Trophoblast cell (in vitro differentiated cells and primary cell): Measurements from ENCODE around the gene CTNNA3.
A peak's percentile ranks its signal among the peaks of the same experiment; 100 is the strongest.

ENCODE experiments used
- DNase-seq, 2 donors: peaks; one replicate each; pipeline ENCODE4 v3.0.0-alpha.2; 2016
- H2AFZ ChIP-seq: 2 replicates; pipeline ENCODE4 v1.6.1; 2013; ENCODE audit warnings: low read length, moderate library complexity, mild to moderate bottlenecking; ENCODE audit not compliant: insufficient read depth, poor library complexity
- H2AK5ac ChIP-seq: 2 replicates; pipeline ENCODE4 v1.6.1; 2013; ENCODE audit warnings: mild to moderate bottlenecking, low read length
- H2BK120ac ChIP-seq: 2 replicates; pipeline ENCODE4 v1.6.1; 2013; ENCODE audit warnings: low read length, mild to moderate bottlenecking, moderate library complexity; ENCODE audit not compliant: insufficient read depth, poor library complexity
- H2BK12ac ChIP-seq: 2 replicates; pipeline ENCODE4 v1.6.1; 2013; ENCODE audit warnings: mild to moderate bottlenecking, low read length, moderate library complexity
- H2BK5ac ChIP-seq: 2 replicates; pipeline ENCODE4 v1.6.1; 2013; ENCODE audit warnings: low read length, low read depth, moderate library complexity, mild to moderate bottlenecking; ENCODE audit not compliant: poor library complexity
- H3K14ac ChIP-seq: 2 replicates; pipeline ENCODE4 v1.6.1; 2013; ENCODE audit warnings: mild to moderate bottlenecking, low read length
- H3K18ac ChIP-seq: 2 replicates; pipeline ENCODE4 v1.6.1; 2013; ENCODE audit warnings: mild to moderate bottlenecking, low read length
- H3K23ac ChIP-seq: 2 replicates; pipeline ENCODE4 v1.6.1; 2013; ENCODE audit warnings: low read length
- H3K27ac ChIP-seq: 2 replicates; pipeline ENCODE4 v1.5.1; 2013; ENCODE audit warnings: low read depth, mild to moderate bottlenecking, inconsistent platforms, low read length, moderate library complexity
- H3K27me3 ChIP-seq: 2 replicates; pipeline ENCODE4 v1.6.1; 2013; ENCODE audit warnings: inconsistent platforms, mild to moderate bottlenecking, low read length, moderate library complexity; ENCODE audit not compliant: insufficient read depth
- H3K36me3 ChIP-seq, 2 experiments: 1 replicate in 1 of 2; 2 replicates in 1 of 2; pipeline ENCODE4 v1.6.1; 2013; ENCODE audit warnings: low read length in 2 of 2, mild to moderate bottlenecking in 2 of 2, moderate library complexity in 1 of 2; ENCODE audit not compliant: insufficient read depth in 2 of 2, control insufficient read depth in 1 of 2
- H3K4ac ChIP-seq: 2 replicates; pipeline ENCODE4 v1.6.1; 2013; ENCODE audit warnings: low read depth, mild to moderate bottlenecking, low read length, moderate library complexity
- H3K4me1 ChIP-seq, 2 experiments: 1 replicate in 1 of 2; 2 replicates in 1 of 2; pipeline ENCODE4 v1.6.1; 2013; ENCODE audit warnings: low read length in 2 of 2, mild to moderate bottlenecking in 2 of 2, moderate library complexity in 1 of 2; ENCODE audit not compliant: insufficient read depth in 2 of 2, control insufficient read depth in 1 of 2
- H3K4me2 ChIP-seq: 2 replicates; pipeline ENCODE4 v1.6.1; 2013; ENCODE audit warnings: inconsistent platforms, mild to moderate bottlenecking, low read length, moderate library complexity
- H3K4me3 ChIP-seq: 2 replicates; pipeline ENCODE4 v1.5.1; 2013; ENCODE audit warnings: mild to moderate bottlenecking, low read depth, low read length, inconsistent platforms
- H3K79me1 ChIP-seq: one replicate; pipeline ENCODE4 v1.6.1; 2013; ENCODE audit warnings: low read length
- H3K79me2 ChIP-seq: 2 replicates; pipeline ENCODE4 v1.6.1; 2013; ENCODE audit warnings: low read length, mild to moderate bottlenecking; ENCODE audit not compliant: control insufficient read depth, insufficient read depth, poor library complexity
- H3K9ac ChIP-seq: 2 replicates; pipeline ENCODE4 v1.6.1; 2013; ENCODE audit warnings: mild to moderate bottlenecking, low read length
- H3K9me3 ChIP-seq: 2 replicates; pipeline ENCODE4 v1.6.1; 2013; ENCODE audit warnings: low read depth, mild to moderate bottlenecking, control low read depth, inconsistent platforms, low read length; ENCODE audit not compliant: insufficient read depth
- H4K12ac ChIP-seq: 2 replicates; pipeline ENCODE4 v1.6.1; 2013; ENCODE audit warnings: low read depth, mild to moderate bottlenecking, low read length, moderate library complexity
- H4K8ac ChIP-seq: 2 replicates; pipeline ENCODE4 v1.6.1; 2013; ENCODE audit warnings: low read depth, mild to moderate bottlenecking, low read length, moderate library complexity
- H4K91ac ChIP-seq: one replicate; pipeline ENCODE4 v1.6.1; 2013; ENCODE audit warnings: low read depth, mild to moderate bottlenecking, low read length, moderate library complexity
- WGBS: extraction: QIAGEN DNeasy Blood & Tissue Kit; methylation state at CpG from one replicate; pipeline ENCODE4 v1.1.7; 2013; ENCODE audit warnings: missing lambda C conversion rate; ENCODE audit not compliant: insufficient read length, insufficient coverage; ENCODE audit errors: extremely low coverage; 5-methylcytosine and 5-hydroxymethylcytosine counted together

CTNNA3 gene

GRCh38 chr10:65968437-65968836, 1727.6 kb downstream of the CTNNA3 start:
- no peak for DNase-seq
- no peak overlapping the region for H3K4me3 ChIP-seq
- no peak overlapping the region for H4K8ac ChIP-seq
- H3K23ac ChIP-seq, result no peak overlapping the region
- H2AFZ ChIP-seq, result no peak overlapping the region
- no peak overlapping the region for H3K4ac ChIP-seq
- H4K91ac ChIP-seq, result no peak overlapping the region
- no peaks in the 10 kb centered on the region for H3K79me2 ChIP-seq
- no peaks in the 10 kb centered on the region for H3K4me1 ChIP-seq
- no peak overlapping the region for H3K27ac ChIP-seq
- no peaks in the 10 kb centered on the region for H3K79me1 ChIP-seq
- H3K27me3 ChIP-seq, result no peaks in the 10 kb centered on the region
- no peak overlapping the region for H2BK5ac ChIP-seq
- H3K9me3 ChIP-seq, result no peaks in the 10 kb centered on the region
- H2AK5ac ChIP-seq, result no peak overlapping the region
- no peak overlapping the region for H3K9ac ChIP-seq
- no peak overlapping the region for H2BK12ac ChIP-seq
- no peaks in the 10 kb centered on the region for H3K36me3 ChIP-seq
- H3K18ac ChIP-seq, result no peak overlapping the region
- no peak overlapping the region for H4K12ac ChIP-seq
- no CpG with 5 or more reads among the region's 1 CpG for WGBS
- H3K14ac ChIP-seq, result no peak overlapping the region
- H3K4me2 ChIP-seq, result no peak overlapping the region
- no peak overlapping the region for H2BK120ac ChIP-seq

- Histone ChIP-seq H3K4me1 (no peaks in the 10 kb centered on the region), H3K4ac (no peak overlapping the region), H3K9me3 (peaks cover 3% of the 10 kb centered on the region), H3K79me2 (no peaks in the 10 kb centered on the region), H3K36me3 (no peaks in the 10 kb centered on the region), H3K27me3 (no peaks in the 10 kb centered on the region), H3K79me1 (no peaks in the 10 kb centered on the region), H2BK120ac (no peak overlapping the region), H4K91ac (no peak overlapping the region), H3K27ac (no peak overlapping the region), H3K4me3 (no peak overlapping the region), H2BK12ac (no peak overlapping the region), H3K4me2 (no peak overlapping the region), H2AFZ (no peak overlapping the region), H2BK5ac (no peak overlapping the region), H4K8ac (no peak overlapping the region), H4K12ac (no peak overlapping the region), H3K18ac (no peak overlapping the region), H2AK5ac (no peak overlapping the region), H3K9ac (no peak overlapping the region), H3K14ac (no peak overlapping the region), H3K23ac (no peak overlapping the region)
- no CpG with 5 or more reads among the region's 1 CpG for WGBS
- DNase-seq, result no peak
Observed at GRCh38 chr10:65964205-65964604, 1731.8 kb downstream of the CTNNA3 start.

GRCh38 chr10:65952086-65952485, 1743.9 kb downstream of the CTNNA3 start:
- Histone ChIP-seq H3K36me3 (no peaks in the 10 kb centered on the region), H3K23ac (no peak overlapping the region), H2AFZ (no peak overlapping the region), H3K4ac (no peak overlapping the region), H3K14ac (no peak overlapping the region), H3K79me1 (no peaks in the 10 kb centered on the region), H2BK120ac (no peak overlapping the region), H3K27ac (no peak overlapping the region), H3K9me3 (no peaks in the 10 kb centered on the region), H3K27me3 (no peaks in the 10 kb centered on the region), H2BK12ac (no peak overlapping the region), H3K18ac (no peak overlapping the region), H3K4me2 (no peak overlapping the region), H4K12ac (no peak overlapping the region), H4K91ac (no peak overlapping the region), H2BK5ac (no peak overlapping the region), H3K79me2 (no peaks in the 10 kb centered on the region), H2AK5ac (no peak overlapping the region), H4K8ac (no peak overlapping the region), H3K4me1 (no peaks in the 10 kb centered on the region), H3K9ac (no peak overlapping the region), H3K4me3 (no peak overlapping the region)
- no peak for DNase-seq

- no peak overlapping the region for H2AK5ac ChIP-seq
- H4K8ac ChIP-seq, result no peak overlapping the region
- no peak overlapping the region for H4K12ac ChIP-seq
- no peak overlapping the region for H3K27ac ChIP-seq
- H3K4me2 ChIP-seq, result no peak overlapping the region
- no peak overlapping the region for H3K9ac ChIP-seq
- no peaks in the 10 kb centered on the region for H3K79me2 ChIP-seq
- H3K18ac ChIP-seq, result no peak overlapping the region
- H2BK12ac ChIP-seq, result no peak overlapping the region
- no peak overlapping the region for H3K4me3 ChIP-seq
- no peaks in the 10 kb centered on the region for H3K9me3 ChIP-seq
- H3K14ac ChIP-seq, result no peak overlapping the region
- no peak overlapping the region for H2BK120ac ChIP-seq
- no peak overlapping the region for H4K91ac ChIP-seq
- no peaks in the 10 kb centered on the region for H3K36me3 ChIP-seq
- no peaks in the 10 kb centered on the region for H3K27me3 ChIP-seq
- no peak overlapping the region for H2BK5ac ChIP-seq
- no peak overlapping the region for H2AFZ ChIP-seq
- no peaks in the 10 kb centered on the region for H3K79me1 ChIP-seq
- no peak overlapping the region for H3K4ac ChIP-seq
- peak in 1 of 2 donors; percentile 25 for DNase-seq
- H3K23ac ChIP-seq, result no peak overlapping the region
- WGBS, result no CpG with 5 or more reads among the region's 2 CpGs
- H3K4me1 ChIP-seq, result no peaks in the 10 kb centered on the region
Observed at GRCh38 chr10:65950075-65950474, 1745.9 kb downstream of the CTNNA3 start.
